HG03097 (cell line): ENCODE data around the gene ACSL3.
A peak's percentile ranks its signal among the peaks of the same experiment; 100 is the strongest.

Experiments used
- ATAC-seq: cut with Tn5 transposase; IDR thresholded peaks from one replicate; pipeline ENCODE4 v1.9.1; 2021; ENCODE audit not compliant: unreplicated experiment, low FRiP score

ACSL3 gene

GRCh38 chr2:222938327-222938726 is 77.5 kb downstream of the ACSL3 start:
- no peak for ATAC-seq

DNA sequence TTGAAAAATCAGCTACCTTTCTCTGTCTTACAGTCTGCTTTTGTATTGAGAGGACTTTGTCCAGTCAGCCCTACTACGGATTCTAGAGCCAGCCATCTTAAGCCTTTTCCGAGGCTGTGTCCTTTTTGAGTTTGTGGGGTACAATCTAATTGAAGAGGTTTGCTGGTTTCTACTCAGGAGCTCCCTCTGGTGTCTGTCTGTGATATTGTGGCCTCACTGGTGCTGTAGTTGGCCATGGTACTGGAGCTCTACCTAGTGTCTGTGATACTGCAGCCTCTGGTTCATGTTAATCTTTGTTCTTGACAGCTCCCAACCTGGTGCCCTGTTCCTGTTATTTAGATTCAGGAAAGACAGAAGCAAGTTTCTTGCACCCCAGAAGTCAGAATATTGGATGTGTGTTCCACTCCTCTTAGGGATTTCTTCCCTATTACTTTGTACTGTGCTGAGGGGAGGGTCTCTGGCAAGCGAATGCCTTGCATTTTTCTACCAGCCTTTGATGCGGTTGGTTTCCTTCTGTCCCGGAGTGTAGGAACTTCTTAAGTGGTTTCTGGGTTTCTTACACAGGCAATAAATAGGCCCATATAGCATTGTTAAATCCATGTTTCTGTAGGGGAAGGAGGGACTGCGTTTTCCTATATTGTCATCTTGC is 78.5 kb downstream of the ACSL3 start:
- ATAC-seq, result peak; percentile 48

- ATAC-seq, result no peak
These were observed 79.1 kb downstream of the ACSL3 start for GRCh38 chr2:222939979-222940378.

GRCh38 chr2:222941510-222942032 is 80.7 kb downstream of the ACSL3 start:
- ATAC-seq, result no peak

DNA sequence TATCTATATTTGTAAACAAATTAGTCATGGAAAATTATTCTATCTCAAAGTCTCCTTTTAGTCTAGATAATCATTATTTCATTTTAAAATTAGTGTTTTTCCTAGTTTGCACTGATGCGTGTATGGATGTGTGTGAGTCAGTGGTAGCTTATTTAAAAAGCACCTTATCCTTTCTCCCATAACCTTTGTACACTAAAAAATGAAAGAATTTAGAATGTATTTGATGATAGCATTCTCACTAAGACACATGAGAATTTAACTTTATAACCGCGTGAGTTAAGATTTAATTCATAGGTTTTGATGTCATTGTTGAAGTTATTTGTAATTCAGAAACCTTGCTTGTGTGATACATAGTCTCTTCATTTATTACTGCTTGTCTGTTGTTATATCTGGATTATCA is 81.7 kb downstream of the ACSL3 start:
- ATAC-seq, result no peak

DNA sequence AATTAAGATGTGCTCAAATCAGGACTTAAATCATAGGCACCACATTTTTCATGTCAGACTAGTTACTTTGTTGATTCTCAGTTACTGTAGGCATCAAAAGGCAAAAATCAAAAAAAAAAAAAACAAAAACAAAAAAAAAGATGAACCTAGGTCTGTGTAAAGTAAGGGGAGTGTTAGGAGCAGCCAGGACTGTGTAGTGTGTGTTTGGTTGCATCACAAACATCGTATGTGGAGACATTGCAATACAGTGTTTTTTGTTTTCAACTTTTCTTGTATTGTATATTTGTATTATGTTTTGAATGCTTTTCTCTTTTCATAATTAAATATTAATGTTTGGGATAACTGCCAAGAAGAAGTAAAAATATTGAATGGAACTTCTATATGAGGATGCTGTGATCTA is 82.1 kb downstream of the ACSL3 start:
- no peak for ATAC-seq

- ATAC-seq, result peak; percentile 69
These were observed 83.0 kb downstream of the ACSL3 start for GRCh38 chr2:222943820-222944219.

GRCh38 chr2:222944552-222944951 is 83.7 kb downstream of the ACSL3 start:
- no peak for ATAC-seq

- no peak for ATAC-seq
These were observed 84.3 kb downstream of the ACSL3 start for GRCh38 chr2:222944971-222945740.

DNA sequence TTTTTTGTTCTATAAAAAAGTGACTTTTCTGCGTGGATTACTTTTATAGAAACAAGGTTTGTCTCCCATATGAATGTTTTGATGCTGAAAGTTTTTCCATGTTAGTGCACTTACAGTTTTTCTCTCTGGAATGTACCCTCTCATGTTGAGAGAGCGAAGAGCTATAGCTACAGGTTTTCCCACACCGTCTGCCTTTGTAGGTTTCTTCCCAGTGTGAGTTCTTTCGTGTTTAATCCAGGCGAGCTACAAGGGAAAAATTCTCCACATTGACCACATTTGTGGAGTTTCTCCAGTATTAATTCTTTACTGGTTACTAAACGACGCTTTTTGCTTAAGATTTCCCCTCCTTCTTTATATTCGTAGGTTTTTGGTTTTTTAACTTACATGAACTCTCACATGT is 85.1 kb downstream of the ACSL3 start:
- no peak for ATAC-seq

- no peak for ATAC-seq
These were observed 86.0 kb downstream of the ACSL3 start for GRCh38 chr2:222946700-222947287.

GRCh38 chr2:222949073-222949472 is 88.2 kb downstream of the ACSL3 start:
- ATAC-seq, result no peak

GRCh38 chr2:222949690-222950323 is 89.0 kb downstream of the ACSL3 start:
- no peak for ATAC-seq

DNA sequence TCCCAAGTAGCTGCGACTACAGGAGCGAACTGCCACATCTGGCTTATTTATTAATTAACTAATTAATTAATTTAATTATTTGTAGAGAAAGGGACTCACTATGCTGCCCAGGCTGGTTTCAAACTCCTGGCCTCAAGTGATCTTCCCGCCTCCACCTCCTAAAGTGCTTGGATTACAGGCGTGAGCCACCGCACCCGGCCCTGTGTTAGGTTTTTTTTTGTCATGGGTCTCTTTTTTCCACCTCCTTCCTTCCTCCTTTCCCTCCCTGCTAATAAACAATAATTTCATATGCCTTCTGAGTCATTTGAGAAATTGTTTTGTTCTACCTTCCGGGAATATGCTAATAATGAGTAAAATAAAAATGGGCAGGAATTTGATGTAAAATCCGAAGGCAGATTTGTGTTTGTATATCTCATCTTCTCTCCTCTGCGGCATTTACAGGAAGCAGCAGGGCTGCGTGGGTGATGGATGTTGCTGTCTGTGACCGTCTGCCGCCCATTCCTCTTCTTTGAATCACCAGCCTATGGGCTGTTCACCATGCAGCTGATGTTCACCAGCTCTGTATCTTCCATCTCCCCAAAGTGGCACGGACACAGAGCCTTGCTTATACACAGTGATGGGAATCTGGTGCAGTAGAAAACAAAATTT is 89.9 kb downstream of the ACSL3 start:
- ATAC-seq, result no peak

GRCh38 chr2:222952204-222952603 is 91.4 kb downstream of the ACSL3 start:
- ATAC-seq, result no peak

DNA sequence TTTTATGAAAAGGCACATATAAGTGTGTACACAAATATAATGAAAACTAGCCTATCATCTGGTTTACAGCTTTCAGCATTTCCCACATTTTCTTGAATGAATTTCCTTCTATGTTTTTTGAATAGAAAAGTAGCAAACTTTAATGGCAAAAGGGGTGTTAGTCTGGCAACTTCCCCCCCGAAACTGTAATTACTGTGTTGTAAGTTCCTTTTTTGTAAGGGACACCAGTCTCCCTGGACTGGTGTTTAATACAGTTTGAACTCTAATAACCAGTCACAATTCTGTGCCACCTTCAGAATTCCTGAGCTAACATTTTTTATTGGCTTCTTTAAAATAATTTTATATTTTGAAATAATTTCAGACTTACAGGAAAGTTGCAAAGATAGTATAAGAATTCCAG is 94.2 kb downstream of the ACSL3 start:
- no peak for ATAC-seq

DNA sequence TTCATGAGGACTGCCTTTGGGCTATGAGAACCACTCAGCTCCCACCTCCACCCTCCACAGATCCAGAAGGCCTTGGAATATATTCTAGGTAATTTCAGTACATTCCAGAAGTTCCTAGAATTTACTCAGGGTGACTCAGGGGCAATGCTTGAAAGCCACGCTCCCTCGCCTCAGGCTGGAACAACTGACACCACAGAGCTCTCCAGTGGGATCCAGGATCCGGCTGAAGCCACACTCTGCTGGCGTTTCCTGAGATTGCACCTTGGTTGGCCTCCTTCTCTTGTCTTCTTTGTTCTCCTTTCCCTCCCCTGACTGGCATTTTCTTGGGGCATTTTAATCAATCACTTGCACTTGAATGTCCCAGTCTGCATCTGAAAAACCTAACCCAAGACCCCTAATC is 98.5 kb downstream of the ACSL3 start:
- ATAC-seq, result no peak

DNA sequence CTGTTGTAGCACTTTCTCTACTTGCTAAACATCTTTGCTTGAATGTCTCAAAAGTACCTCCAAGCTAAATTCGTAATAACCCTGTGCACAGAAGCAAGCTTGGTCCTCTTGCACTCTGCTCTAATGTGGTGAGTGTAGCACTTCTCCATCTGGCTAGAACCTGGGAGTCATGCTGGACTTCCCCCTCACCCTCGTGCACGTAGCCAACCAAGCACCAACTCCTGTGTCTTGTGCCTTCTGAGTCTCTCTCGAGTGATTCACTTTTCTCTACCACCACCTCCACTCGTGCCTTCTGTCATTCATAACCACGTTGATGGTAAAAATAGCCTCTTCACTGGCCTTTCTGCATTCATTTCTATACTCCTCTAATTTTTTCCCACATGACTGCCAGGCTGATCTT is 99.3 kb downstream of the ACSL3 start:
- no peak for ATAC-seq

- ATAC-seq, result no peak
These were observed 102.8 kb downstream of the ACSL3 start for GRCh38 chr2:222963641-222964040.

DNA sequence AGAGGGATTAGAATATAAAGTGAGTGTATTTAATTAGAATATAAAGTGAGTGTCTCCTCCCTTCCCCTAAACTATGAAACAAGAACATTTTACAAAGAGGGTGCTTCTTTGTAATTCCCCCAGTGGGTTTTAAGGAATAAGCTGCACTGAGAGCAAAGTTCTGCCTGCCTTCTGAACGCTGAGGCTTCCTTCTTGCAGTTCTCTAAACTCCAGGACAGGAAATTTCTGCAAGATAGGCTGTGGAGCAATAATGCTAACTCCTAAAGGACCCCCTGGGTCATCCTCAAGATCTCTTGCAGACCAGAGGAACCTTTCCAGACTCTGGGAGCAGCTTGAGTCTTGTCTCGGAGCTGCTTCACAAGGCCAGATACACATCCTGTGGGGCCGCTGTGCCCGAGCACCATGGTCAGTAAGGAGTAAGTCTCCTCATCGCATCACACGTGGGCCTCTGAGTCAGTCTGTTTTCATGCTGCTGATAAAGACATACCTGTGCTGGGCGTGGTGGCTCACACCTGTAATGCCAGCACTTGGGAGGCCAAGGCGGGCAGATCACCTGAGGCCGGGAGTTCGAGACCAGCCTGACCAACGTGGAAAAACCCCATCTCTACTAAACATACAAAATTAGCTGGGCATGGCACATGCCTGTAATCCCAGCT is 103.7 kb downstream of the ACSL3 start:
- no peak for ATAC-seq
